GM21447 (cell line): ENCODE measurements around the gene ASB14.

Experiments used
- ATAC-seq: cut with Tn5 transposase; IDR thresholded peaks from one replicate; pipeline ENCODE4 v1.9.1; 2021; ENCODE audit not compliant: unreplicated experiment

ASB14 gene

DNA sequence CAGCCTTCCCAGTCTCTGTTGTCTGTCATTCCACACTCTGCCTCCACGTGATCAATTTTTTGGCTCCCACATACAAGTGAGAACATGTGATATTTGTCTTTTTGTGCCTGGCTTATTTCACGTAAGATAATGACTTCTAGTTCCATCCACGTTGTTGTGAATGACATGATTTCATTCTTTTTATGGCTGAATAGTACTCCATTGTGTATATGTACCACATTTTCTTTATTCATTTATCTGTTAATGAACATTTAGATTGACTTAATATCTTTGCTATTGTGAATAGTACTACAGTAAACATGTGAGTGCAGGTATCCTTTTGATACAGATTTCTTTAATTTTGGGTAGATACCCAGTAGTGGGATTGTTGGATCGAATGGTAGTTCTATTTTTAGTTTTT lies 31.4 kb downstream of the ASB14 start:
- ATAC-seq = no peak

DNA sequence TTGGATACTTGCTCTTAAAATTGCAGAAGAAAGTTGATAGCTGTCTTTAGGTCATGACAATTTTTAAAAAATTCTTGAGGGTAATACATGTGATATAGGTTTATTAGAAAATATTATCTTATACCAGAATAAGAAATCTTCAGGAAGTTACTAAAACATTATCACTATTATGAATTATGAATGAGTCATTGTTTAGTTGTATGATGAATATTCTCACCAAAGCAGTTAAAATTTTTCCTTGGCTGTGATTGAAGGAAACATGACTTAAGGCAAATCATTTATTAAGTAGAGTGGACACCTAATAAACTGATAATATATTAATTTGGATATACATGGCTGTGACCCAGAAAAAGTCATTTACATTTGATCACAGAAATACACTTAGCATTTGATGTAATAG lies 34.8 kb downstream of the ASB14 start:
- ATAC-seq = no peak

DNA sequence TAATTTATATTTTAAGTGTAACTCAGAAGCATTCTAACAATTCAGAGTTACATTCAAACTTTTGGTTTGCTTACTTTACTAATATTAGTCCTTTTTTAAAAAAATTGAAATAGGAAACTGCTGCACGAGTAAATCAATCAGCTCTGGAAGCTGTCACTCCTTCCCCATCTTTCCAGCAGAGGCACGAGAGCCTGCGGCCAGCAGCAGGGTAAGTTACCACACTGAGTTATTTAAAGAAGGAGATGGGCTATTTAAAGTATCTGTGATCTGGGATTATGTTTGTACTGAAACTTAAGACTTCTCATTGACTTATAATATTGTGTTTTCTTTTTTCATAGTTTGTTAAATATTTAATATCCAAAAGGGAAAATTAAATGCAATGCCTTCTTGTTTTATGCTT lies 35.6 kb downstream of the ASB14 start:
- ATAC-seq = no peak

DNA sequence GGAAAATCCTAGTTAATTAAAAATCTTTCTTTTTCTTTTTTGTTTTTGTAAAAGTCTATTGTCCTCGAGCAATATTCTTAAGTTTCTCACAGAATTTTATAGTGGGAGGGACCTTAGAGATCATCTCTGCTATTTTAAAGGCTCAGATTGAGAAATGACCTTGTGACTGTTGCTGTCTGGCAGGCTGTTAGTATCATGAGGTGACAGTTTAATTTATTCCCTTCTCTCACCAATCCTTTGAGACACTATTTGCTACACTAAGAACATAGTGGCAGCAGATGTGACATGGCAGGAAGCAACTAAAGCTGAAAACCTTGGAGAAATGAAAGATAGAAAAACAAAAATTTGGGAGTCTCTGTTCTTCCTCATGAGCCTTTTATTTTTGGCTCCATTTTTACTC lies 40.1 kb downstream of the ASB14 start:
- ATAC-seq = no peak

DNA sequence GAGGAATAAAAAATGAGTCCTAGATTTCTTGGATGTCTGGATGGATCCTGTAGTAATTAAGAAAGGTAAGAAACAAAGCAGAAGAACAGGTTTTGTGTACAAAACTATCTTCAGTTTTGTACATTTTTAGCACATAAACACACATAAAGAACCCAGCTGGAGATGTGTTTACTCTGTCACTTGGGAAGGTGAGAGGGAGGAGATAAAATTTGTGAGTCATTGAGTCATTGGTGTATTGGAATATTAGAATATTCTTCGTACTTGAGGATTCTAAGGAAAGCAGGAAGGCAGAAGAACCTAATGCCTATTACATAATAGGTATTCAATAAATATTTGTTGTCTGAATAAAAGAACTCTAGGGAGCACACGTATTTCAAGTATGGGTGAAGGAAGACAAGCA lies 47.5 kb downstream of the ASB14 start:
- ATAC-seq = no peak

DNA sequence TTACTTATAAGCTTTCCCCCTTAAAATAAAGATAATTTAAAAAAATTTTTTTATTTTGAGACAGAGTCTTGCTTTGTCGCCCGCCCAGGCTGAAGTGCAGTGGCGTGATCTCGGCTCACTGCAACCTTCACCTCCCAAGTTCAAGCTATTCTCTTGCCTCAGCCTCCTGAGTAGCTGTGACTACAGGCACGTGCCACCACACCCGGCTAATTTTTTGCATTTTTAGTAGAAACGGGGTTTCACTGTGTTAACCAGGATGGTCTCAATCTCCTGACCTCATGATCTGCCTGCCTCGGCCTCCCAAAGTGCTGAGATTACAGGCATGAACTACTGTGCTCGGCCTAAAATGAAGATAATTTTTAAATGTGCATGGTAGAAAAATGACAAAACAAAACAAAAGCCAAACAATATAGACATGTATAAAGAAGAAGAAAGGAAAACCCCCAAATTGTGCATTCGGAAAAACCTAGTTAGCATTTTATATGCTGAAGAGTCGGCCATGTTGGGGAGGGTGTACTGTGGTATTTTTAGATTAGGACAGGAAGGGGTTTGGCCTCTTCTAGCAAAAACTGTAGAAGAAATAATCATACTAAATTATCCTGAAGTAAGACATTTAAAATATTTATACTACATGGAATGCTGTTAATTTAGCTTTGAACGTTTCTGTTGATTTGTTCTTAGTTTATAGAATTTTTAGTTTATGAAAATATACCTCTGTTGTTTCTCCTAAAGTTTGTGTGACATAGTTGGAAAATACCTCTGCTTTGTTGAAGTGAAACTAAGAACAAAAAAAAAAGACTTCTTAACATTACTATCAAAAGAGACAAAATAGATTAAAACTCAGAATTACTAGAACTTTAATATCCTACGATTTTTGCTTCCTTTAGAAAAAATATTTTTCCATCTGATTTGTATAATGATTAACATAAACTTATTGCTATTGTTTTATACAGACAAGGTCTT lies 57.6 kb downstream of the ASB14 start:
- peak; percentile 76 for ATAC-seq

DNA sequence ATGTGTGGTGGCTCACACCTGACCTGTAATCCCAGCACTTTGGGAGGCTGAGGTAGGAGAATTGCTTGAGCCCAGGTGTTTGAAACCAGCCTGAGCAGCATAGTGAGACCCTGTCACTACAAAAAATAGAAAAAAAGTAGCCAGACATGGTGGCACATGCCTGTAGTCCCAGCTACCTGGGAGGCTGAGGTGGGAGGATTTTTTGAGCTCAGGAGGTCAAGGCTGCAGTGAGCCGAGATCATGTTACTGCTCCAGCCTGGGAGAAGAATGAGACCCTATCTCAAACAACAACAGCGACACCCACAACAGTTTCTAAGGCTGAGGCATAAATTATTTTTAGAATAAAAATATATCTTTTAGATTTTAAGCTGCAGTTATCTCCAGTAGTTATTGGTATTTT lies 58.7 kb downstream of the ASB14 start:
- ATAC-seq = no peak

DNA sequence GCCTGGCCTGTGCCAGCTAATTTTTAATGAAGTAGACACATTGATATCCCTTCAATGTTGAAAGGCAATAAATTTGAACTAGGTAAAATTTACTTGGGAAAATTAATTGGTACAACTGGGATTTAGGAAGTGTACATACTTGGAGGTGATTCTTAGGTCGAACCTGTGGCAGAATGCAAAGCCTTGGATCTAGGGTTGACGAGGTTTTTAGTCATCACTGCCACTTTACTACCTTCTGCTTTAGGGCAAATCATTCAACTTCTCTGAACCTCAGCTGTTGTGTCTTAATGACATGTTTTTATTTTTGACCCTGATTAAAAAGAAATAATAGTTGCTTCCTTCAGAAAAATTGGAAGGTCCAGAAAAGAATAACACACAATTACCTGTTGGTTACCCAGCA lies 62.5 kb downstream of the ASB14 start:
- ATAC-seq = no peak

DNA sequence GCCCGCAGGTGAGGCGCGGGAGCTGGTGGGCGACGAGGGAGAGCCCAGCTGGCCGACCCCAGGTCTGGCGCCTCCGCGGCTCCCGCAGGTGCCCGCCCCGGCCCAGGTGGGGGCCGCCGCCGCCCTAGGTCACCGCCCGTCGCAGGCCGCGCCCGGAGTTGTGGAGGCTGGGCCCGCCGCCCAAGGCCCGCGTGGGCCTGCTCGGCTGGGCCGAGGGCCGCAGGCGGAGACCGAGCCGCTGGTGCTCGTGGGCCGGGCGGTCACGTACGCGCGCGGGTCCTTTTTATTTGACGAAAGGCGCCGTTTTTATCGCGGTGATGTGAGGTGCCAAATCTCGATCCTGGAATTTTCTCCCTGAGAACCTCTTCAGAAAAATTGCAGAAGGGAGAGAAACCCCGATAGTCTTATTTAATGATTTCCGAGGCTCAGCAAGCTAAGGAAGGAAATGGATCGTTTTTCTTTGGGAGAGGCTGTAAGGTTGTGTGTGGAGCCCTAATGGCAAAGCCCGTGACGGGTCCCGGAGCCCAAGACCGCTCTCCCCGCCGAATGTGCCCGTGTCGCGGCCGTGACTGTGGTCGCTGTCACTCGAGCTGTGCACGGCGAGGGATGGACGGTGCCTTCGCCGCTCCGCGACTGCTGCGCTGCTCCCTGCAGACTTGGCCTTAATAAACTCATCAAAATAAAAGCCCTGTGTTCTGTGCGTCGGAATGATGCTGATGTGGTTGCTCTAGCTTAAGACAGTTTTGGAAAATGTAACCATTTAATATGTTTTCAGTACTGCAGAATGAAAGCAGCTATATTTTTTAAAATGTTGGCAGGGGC lies 64.3 kb downstream of the ASB14 start:
- peak; percentile 40 for ATAC-seq

DNA sequence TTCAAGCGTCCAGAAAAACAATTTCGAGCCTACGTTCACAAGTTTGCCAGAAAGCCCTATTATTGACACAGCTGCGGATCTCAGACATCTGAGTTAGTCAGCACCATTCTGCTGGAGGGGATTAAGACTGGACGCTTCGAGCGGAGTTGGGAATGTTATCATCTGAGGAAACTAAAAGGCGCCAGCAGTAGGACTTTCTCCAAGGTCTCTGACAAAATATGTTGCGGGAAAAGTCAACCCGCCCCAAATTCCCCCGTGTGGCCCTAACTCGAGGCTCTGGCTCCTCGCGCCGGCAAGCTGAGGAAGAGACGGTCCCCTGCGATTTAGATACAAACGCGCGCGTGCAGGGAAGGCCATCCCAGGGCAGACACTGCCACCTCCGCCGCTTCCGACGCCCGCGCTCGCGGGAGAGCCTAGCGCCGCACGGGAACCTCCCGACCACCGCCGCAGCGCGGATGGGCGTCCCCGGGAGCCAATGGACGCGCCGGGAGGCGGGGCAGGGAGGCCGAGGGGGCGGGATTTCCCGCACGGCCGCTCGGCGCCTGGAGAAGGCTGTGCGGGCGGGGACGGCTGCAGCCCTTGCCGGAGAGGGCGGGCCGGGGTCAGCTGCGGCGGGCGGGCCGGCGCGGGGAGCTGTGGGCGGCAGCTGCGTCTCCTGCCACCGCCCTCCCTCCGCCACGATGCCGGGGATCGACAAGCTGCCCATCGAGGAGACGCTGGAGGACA lies 65.1 kb downstream of the ASB14 start, which contains the start of gene APPL1:
TSS of gene APPL1 (plus strand) at position 526 of the 726 bp plus-strand sequence. CDS start at position 681, 155 bp downstream.
- ATAC-seq = peak; percentile 79

DNA sequence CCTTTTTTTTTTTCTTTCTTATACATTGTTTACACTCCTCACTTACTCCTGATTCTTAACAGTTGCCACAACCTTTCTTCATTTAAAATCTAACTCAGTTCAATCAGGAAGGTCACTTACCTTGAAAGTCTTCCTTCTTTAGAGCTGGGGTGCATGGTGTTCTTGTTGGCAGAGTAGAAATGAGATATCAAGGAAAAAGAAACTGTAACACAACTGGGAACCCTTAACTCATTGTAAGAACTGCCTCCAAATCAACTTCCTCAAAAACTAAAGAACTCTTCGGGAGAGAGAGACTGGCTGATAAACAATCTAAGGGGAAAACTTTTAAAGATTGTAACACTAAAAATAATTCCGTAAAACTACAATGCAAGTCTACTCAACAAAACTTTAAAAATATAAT lies 66.3 kb downstream of the ASB14 start:
- no peak for ATAC-seq

DNA sequence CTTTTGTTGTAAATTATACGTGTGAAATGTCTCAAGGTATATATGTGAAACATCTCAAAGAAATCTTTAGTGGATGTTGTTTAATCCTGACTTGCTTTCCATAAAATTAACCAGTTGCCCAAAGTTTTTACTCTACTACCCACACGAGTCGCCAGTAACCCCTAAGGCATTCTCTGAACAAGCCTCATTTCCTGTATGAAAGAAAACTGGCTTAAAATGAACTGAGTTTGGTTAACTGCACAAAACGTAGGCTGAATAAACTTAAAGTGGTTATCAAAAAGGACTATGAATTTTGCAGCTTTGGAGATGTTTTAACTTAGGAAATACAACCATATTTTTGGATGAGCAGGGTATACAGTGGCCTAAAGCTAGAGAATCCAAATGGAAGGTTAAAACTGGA lies 67.6 kb downstream of the ASB14 start:
- no peak for ATAC-seq

DNA sequence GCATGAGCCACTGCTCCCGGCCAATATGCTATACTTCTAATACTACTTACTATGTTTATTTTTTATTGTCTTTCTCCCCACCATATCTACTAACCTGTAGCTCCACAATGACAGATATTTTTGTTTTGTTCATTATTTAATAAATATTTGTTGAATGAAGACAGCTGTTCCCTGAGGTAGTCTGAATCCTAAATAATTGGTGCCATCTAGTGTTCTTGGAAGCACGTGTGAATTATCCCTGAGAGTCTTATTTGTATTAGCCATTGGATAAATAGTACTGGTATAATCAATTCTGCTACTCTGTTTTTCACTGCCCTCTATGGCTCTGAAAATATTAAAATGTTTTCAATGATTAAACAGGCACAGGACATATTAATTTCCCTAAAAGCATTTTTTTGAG lies 70.6 kb downstream of the ASB14 start:
- ATAC-seq = no peak
